ENCODE measurements around the gene PSMD3. TPM values are rescaled to one million over a fixed set of nuclear protein-coding genes. Genes with fewer than 3 reads are reported as not detected.

The PSMD3 gene
- total and polyA plus RNA-seq, 7 donors, result 137 to 392 (median 221) TPM

GRCh38 chr17:39954876-39955275 is 25.7 kb upstream of the PSMD3 start:
- WGBS, 3 donors, result 52 to 56% (median 53%) methylated on average over 4 of the region's 4 CpGs
- ATAC-seq, result no peak
- intact Hi-C loops (cut with DNase I), result loop anchor here in 1 of 2 donors (5.0 kb wide), 1 partner anchor 72 kb away; no protein-coding TSS in a partner anchor

GRCh38 chr17:39955726-39956225 is 24.8 kb upstream of the PSMD3 start:
- Histone ChIP-seq H3K4me3 (no peak overlapping the region), H3K27me3 (ENCODE audit: insufficient read depth in 3 of 3, low read length in 2 of 3) (no peaks in the 10 kb centered on the region), H3K36me3 (ENCODE audit: insufficient read depth in 1 of 2, low read depth in 1 of 2) (no peaks in the 10 kb centered on the region), H3K9me3 (no peaks in the 10 kb centered on the region), H3K4me1 (peaks cover 5% of the 10 kb centered on the region), H3K27ac (no peak overlapping the region)
- no peak for DNase-seq
- 70 to 75% (median 74%) methylated on average over 4 of the region's 4 CpGs for WGBS, 3 donors
- TF ChIP-seq CTCF (IDR thresholded peaks at IDR 0.05), result no peak
- no peak for ATAC-seq
- intact Hi-C loops (cut with DNase I), result loop anchor here in 1 of 2 donors (5.0 kb wide), 1 partner anchor 72 kb away; no protein-coding TSS in a partner anchor

More at GRCh38 chr17:39954876-39955275, 25.7 kb upstream of the PSMD3 start:
- no peak for TF ChIP-seq CTCF (IDR thresholded peaks at IDR 0.05)
- no peaks in the 10 kb centered on the region for H3K36me3 ChIP-seq (ENCODE audit: insufficient read depth in 1 of 2, low read depth in 1 of 2)
- H3K4me1 ChIP-seq, result peaks cover 5% of the 10 kb centered on the region
- H3K27ac ChIP-seq, result no peak overlapping the region
- no peak for DNase-seq
- no peaks in the 10 kb centered on the region for H3K9me3 ChIP-seq
- H3K4me3 ChIP-seq, result no peak overlapping the region
- no peaks in the 10 kb centered on the region for H3K27me3 ChIP-seq (ENCODE audit: insufficient read depth in 3 of 3, low read length in 2 of 3)

GRCh38 chr17:39960524-39961041 is 20.0 kb upstream of the PSMD3 start:
- Histone ChIP-seq H3K27ac (no peak overlapping the region), H3K27me3 (ENCODE audit: insufficient read depth in 3 of 3, low read length in 2 of 3) (no peaks in the 10 kb centered on the region), H3K4me1 (no peaks in the 10 kb centered on the region), H3K4me3 (no peak overlapping the region), H3K36me3 (ENCODE audit: insufficient read depth in 1 of 2, low read depth in 1 of 2) (no peaks in the 10 kb centered on the region), H3K9me3 (no peaks in the 10 kb centered on the region)
- intact Hi-C loops (cut with DNase I), result no loop called here
- 62 to 71% (median 67%) methylated on average over 8 of the region's 8 CpGs for WGBS, 3 donors
- no peak for ATAC-seq
- DNase-seq, result no peak
- TF ChIP-seq CTCF (IDR thresholded peaks at IDR 0.05), result no peak

GRCh38 chr17:39962642-39963220 is 17.9 kb upstream of the PSMD3 start, which contains the start of gene GSDMA:
Gene GSDMA, plus strand, starts transcription at chr17:39963004. Its CDS starts 2,684 bp downstream, at chr17:39965688.
- WGBS, 3 donors, result 56 to 61% (median 60%) methylated on average over 6 of the region's 6 CpGs
- DNase-seq, result no peak
- Histone ChIP-seq H3K4me3 (no peak within 1 kb of the TSS), H3K27ac (no peak within 1 kb of the TSS), H3K4me1 (no peaks in the 10 kb centered on the region), H3K9me3 (no peaks in the 10 kb centered on the region), H3K27me3 (ENCODE audit: insufficient read depth in 3 of 3, low read length in 2 of 3) (no peaks in the 10 kb centered on the region), H3K36me3 (ENCODE audit: insufficient read depth in 1 of 2, low read depth in 1 of 2) (no peaks in the 10 kb centered on the region)
- intact Hi-C loops (cut with DNase I), result loop anchor here (1.0 to 2.0 kb wide), 2 partner anchors 15 to 16 kb away; no protein-coding TSS in a partner anchor
- no peak for ATAC-seq
- TF ChIP-seq CTCF (IDR thresholded peaks at IDR 0.05), result no peak
